ENCODE data around the gene NUDT8. TPM values are rescaled to one million over a fixed set of nuclear protein-coding genes. Genes with fewer than 3 reads are reported as not detected.

Gene NUDT8
- total and polyA plus RNA-seq, 2 donors (not counting 1 experiment from before 2014, with no cell fraction given): 6.9 to 7.1 TPM

GRCh38 chr11:67640758-67641337 lies 11.1 kb upstream of the NUDT8 start:
- WGBS (ENCODE audit: insufficient coverage): 92% methylated on average over 9 of the region's 12 CpGs

More at GRCh38 chr11:67640758-67641337, 11.1 kb upstream of the NUDT8 start:
- Mint-ChIP-seq H3K9me3 (ENCODE audit: insufficient read depth) (no peaks in the 10 kb centered on the region), H3K27me3 (peaks cover 4% of the 10 kb centered on the region), H3K4me3 (no peak overlapping the region), H3K4me1 (peaks cover 22% of the 10 kb centered on the region), H3K27ac (no peak overlapping the region)
- ATAC-seq (ENCODE audit: low read depth): no peak
- peaks cover 0 to 16% (median 5%) of the 10 kb centered on the region in 3 donors for H3K9me3 ChIP-seq (ENCODE audit: control extremely low read depth in 1 of 3, control insufficient read depth in 2 of 3, insufficient read depth in 1 of 3, low read length in 2 of 3)
- CTCF ChIA-PET: interaction anchor here (0.8 to 1.2 kb wide), 3 partner anchors 9 to 18 kb away, joined by 3 read pairs; partner anchors contain the start of gene NUDT8
- no peak overlapping the region for H3K27ac ChIP-seq (ENCODE audit: low read length in 2 of 2)
- H3K36me3 ChIP-seq (replicated peaks in 1 of 2; ENCODE audit: control extremely low read depth in 1 of 2, control insufficient read depth in 1 of 2, extremely low read depth in 1 of 2, insufficient read depth in 2 of 2, low read length in 1 of 2): no peaks in the 10 kb centered on the region
- H3K79me2 ChIP-seq (ENCODE audit: control insufficient read depth, insufficient read depth, low read length): no peaks in the 10 kb centered on the region
- intact Hi-C loops (cut with micrococcal nuclease): loop anchor here (1.0 kb wide), 1 partner anchor 18 kb away; no protein-coding TSS in a partner anchor
- peaks cover 23 to 27% of the 10 kb centered on the region in 2 donors for H3K4me1 ChIP-seq (ENCODE audit: control insufficient read depth in 2 of 2, insufficient read depth in 2 of 2, low read length in 2 of 2)
- DNase-seq: no peak
- H3K9ac ChIP-seq (ENCODE audit: low read length): no peak overlapping the region
- H2AFZ ChIP-seq (ENCODE audit: insufficient read depth, low read depth, low read length, poor library complexity, severe bottlenecking): no peak overlapping the region
- H4K20me1 ChIP-seq (ENCODE audit: control insufficient read depth, insufficient read depth, low read length, poor library complexity, severe bottlenecking): no peaks in the 10 kb centered on the region
- H3K4me3 ChIP-seq (ENCODE audit: control extremely low read depth in 1 of 5, extremely low read depth in 1 of 5, insufficient read depth in 1 of 5, low read depth in 2 of 5, low read length in 4 of 5): no peak overlapping the region
- POLR2A ChIA-PET: no interaction called here
- H3K4me2 ChIP-seq (replicated peaks; ENCODE audit: low read depth, low read length, poor library complexity, severe bottlenecking): no peak overlapping the region
- no peak for TF ChIP-seq EZH2 (IDR thresholded peaks at IDR 0.05; ENCODE audit: borderline replicate concordance, insufficient read depth, low read depth, low read length, poor library complexity, severe bottlenecking)
- no peak for TF ChIP-seq CTCF (IDR thresholded peaks at IDR 0.05)
- H3K27me3 ChIP-seq (replicated peaks in 1 of 4; ENCODE audit: control extremely low read depth in 1 of 4, control insufficient read depth in 3 of 4, insufficient read depth in 4 of 4, low read length in 3 of 4): peaks cover 0 to 18% (median 3%) of the 10 kb centered on the region in 4 experiments

Measured in B cell (primary cell).